Measurements from ENCODE around the gene PEX11B.
A peak's percentile ranks its signal among the peaks of the same experiment; 100 is the strongest.

The PEX11B gene

GRCh38 chr1:145944532-145944931 is 26.0 kb upstream of the PEX11B start:
- Histone ChIP-seq H3K4ac (ENCODE audit: low read length) (no peak overlapping the region), H4K91ac (ENCODE audit: low read depth, low read length, poor library complexity) (no peak overlapping the region), H3K4me3 (ENCODE audit: low read length in 2 of 2) (no peak overlapping the region), H2AFZ (ENCODE audit: low read length) (no peak overlapping the region), H3K18ac (ENCODE audit: low read length) (no peak overlapping the region), H3K4me2 (ENCODE audit: insufficient read depth, low read length, poor library complexity, severe bottlenecking) (no peak overlapping the region), H2BK12ac (ENCODE audit: low read length) (no peak overlapping the region), H3K23ac (ENCODE audit: low read depth, low read length, poor library complexity) (no peak overlapping the region), H3K27me3 (ENCODE audit: control insufficient read depth in 3 of 3, insufficient read depth in 3 of 3, low read depth in 1 of 3, low read length in 3 of 3) (no peaks in the 10 kb centered on the region), H2BK120ac (ENCODE audit: low read depth, low read length) (no peak overlapping the region), H3K9me3 (replicated peaks in 1 of 2; ENCODE audit: control insufficient read depth in 2 of 2, insufficient read depth in 1 of 2, low read depth in 1 of 2, low read length in 2 of 2) (peaks cover 0 to 3% of the 10 kb centered on the region in 2 donors), H3K4me1 (ENCODE audit: control insufficient read depth in 2 of 2, insufficient read depth in 1 of 2, low read depth in 1 of 2, low read length in 2 of 2) (no peaks in the 10 kb centered on the region), H2BK5ac (ENCODE audit: low read length) (no peak overlapping the region), H3K9ac (ENCODE audit: low read depth, low read length, poor library complexity) (no peak overlapping the region), H2BK15ac (ENCODE audit: low read length) (no peak overlapping the region), H3K27ac (replicated peaks; ENCODE audit: low read length) (no peak overlapping the region), H3K36me3 (replicated peaks in 1 of 2; ENCODE audit: control insufficient read depth in 2 of 2, insufficient read depth in 2 of 2, low read length in 2 of 2) (peaks cover 0 to 68% of the 10 kb centered on the region in 2 donors), H4K8ac (ENCODE audit: low read depth, low read length) (peak overlapping the region; percentile 17), H3K14ac (ENCODE audit: low read length) (no peak overlapping the region), H2AK5ac (ENCODE audit: low read depth, low read length) (no peak overlapping the region), H3K79me1 (ENCODE audit: low read depth, low read length) (no peaks in the 10 kb centered on the region)
- no CpG with 5 or more reads among the region's 3 CpGs for WGBS, 2 donors (ENCODE audit: extremely low coverage in 2 of 2, insufficient read length in 2 of 2, insufficient replicate concordance in 1 of 2)
- DNase-seq (ENCODE audit: low spot score): no peak

- no peak overlapping the region for H3K18ac ChIP-seq (ENCODE audit: low read length)
- no peak overlapping the region for H3K27ac ChIP-seq (replicated peaks; ENCODE audit: low read length)
- H3K4me3 ChIP-seq (ENCODE audit: low read length in 2 of 2): no peak overlapping the region
- no peaks in the 10 kb centered on the region for H3K4me1 ChIP-seq (ENCODE audit: control insufficient read depth in 2 of 2, insufficient read depth in 1 of 2, low read depth in 1 of 2, low read length in 2 of 2)
- no peak overlapping the region for H2BK12ac ChIP-seq (ENCODE audit: low read length)
- no peak overlapping the region for H3K4ac ChIP-seq (ENCODE audit: low read length)
- H2AK5ac ChIP-seq (ENCODE audit: low read depth, low read length): no peak overlapping the region
- no peak overlapping the region for H4K91ac ChIP-seq (ENCODE audit: low read depth, low read length, poor library complexity)
- no peak for DNase-seq (ENCODE audit: low spot score)
- no peak overlapping the region for H2BK5ac ChIP-seq (ENCODE audit: low read length)
- no peak overlapping the region for H3K23ac ChIP-seq (ENCODE audit: low read depth, low read length, poor library complexity)
- no peak overlapping the region for H3K9ac ChIP-seq (ENCODE audit: low read depth, low read length, poor library complexity)
- no CpG with 5 or more reads among the region's 6 CpGs for WGBS, 2 donors (ENCODE audit: extremely low coverage in 2 of 2, insufficient read length in 2 of 2, insufficient replicate concordance in 1 of 2)
- no peak overlapping the region for H3K14ac ChIP-seq (ENCODE audit: low read length)
- no peaks in the 10 kb centered on the region for H3K27me3 ChIP-seq (ENCODE audit: control insufficient read depth in 3 of 3, insufficient read depth in 3 of 3, low read depth in 1 of 3, low read length in 3 of 3)
- H2AFZ ChIP-seq (ENCODE audit: low read length): no peak overlapping the region
- no peaks in the 10 kb centered on the region for H3K9me3 ChIP-seq (replicated peaks in 1 of 2; ENCODE audit: control insufficient read depth in 2 of 2, insufficient read depth in 1 of 2, low read depth in 1 of 2, low read length in 2 of 2)
- no peak overlapping the region for H4K8ac ChIP-seq (ENCODE audit: low read depth, low read length)
- H3K4me2 ChIP-seq (ENCODE audit: insufficient read depth, low read length, poor library complexity, severe bottlenecking): no peak overlapping the region
- H3K36me3 ChIP-seq (replicated peaks in 1 of 2; ENCODE audit: control insufficient read depth in 2 of 2, insufficient read depth in 2 of 2, low read length in 2 of 2): peaks cover 0 to 58% of the 10 kb centered on the region in 2 donors
- no peak overlapping the region for H2BK120ac ChIP-seq (ENCODE audit: low read depth, low read length)
- H3K79me1 ChIP-seq (ENCODE audit: low read depth, low read length): no peaks in the 10 kb centered on the region
- no peak overlapping the region for H2BK15ac ChIP-seq (ENCODE audit: low read length)
Measured at GRCh38 chr1:145942871-145943270, 24.4 kb upstream of the PEX11B start.

GRCh38 chr1:145942405-145942804 is 23.9 kb upstream of the PEX11B start:
- no CpG with 5 or more reads among the region's 4 CpGs for whole genome bisulfite sequencing, 2 donors (ENCODE audit: extremely low coverage in 2 of 2, insufficient read length in 2 of 2, insufficient replicate concordance in 1 of 2)
- Histone ChIP-seq H3K27ac (replicated peaks; ENCODE audit: low read length) (no peak overlapping the region), H3K4me2 (ENCODE audit: insufficient read depth, low read length, poor library complexity, severe bottlenecking) (no peak overlapping the region), H2AFZ (ENCODE audit: low read length) (no peak overlapping the region), H3K23ac (ENCODE audit: low read depth, low read length, poor library complexity) (no peak overlapping the region), H3K79me1 (ENCODE audit: low read depth, low read length) (no peaks in the 10 kb centered on the region), H4K91ac (ENCODE audit: low read depth, low read length, poor library complexity) (no peak overlapping the region), H4K8ac (ENCODE audit: low read depth, low read length) (no peak overlapping the region), H3K4me1 (ENCODE audit: control insufficient read depth in 2 of 2, insufficient read depth in 1 of 2, low read depth in 1 of 2, low read length in 2 of 2) (no peaks in the 10 kb centered on the region), H2AK5ac (ENCODE audit: low read depth, low read length) (no peak overlapping the region), H2BK15ac (ENCODE audit: low read length) (no peak overlapping the region), H3K9ac (ENCODE audit: low read depth, low read length, poor library complexity) (no peak overlapping the region), H3K27me3 (ENCODE audit: control insufficient read depth in 3 of 3, insufficient read depth in 3 of 3, low read depth in 1 of 3, low read length in 3 of 3) (no peaks in the 10 kb centered on the region), H3K4ac (ENCODE audit: low read length) (no peak overlapping the region), H3K9me3 (replicated peaks in 1 of 2; ENCODE audit: control insufficient read depth in 2 of 2, insufficient read depth in 1 of 2, low read depth in 1 of 2, low read length in 2 of 2) (no peaks in the 10 kb centered on the region), H3K18ac (ENCODE audit: low read length) (no peak overlapping the region), H3K14ac (ENCODE audit: low read length) (no peak overlapping the region), H2BK120ac (ENCODE audit: low read depth, low read length) (no peak overlapping the region), H2BK12ac (ENCODE audit: low read length) (no peak overlapping the region), H3K36me3 (replicated peaks in 1 of 2; ENCODE audit: control insufficient read depth in 2 of 2, insufficient read depth in 2 of 2, low read length in 2 of 2) (peaks cover 0 to 58% of the 10 kb centered on the region in 2 donors), H3K4me3 (ENCODE audit: low read length in 2 of 2) (no peak overlapping the region), H2BK5ac (ENCODE audit: low read length) (no peak overlapping the region)
- DNase-seq (ENCODE audit: low spot score): no peak

- Histone ChIP-seq H2BK15ac (ENCODE audit: low read length) (no peak overlapping the region), H3K14ac (ENCODE audit: low read length) (no peak overlapping the region), H2BK5ac (ENCODE audit: low read length) (no peak overlapping the region), H2AK5ac (ENCODE audit: low read depth, low read length) (no peak overlapping the region), H3K4me1 (ENCODE audit: control insufficient read depth in 2 of 2, insufficient read depth in 1 of 2, low read depth in 1 of 2, low read length in 2 of 2) (no peaks in the 10 kb centered on the region), H3K4me3 (ENCODE audit: low read length in 2 of 2) (no peak overlapping the region), H3K9me3 (replicated peaks in 1 of 2; ENCODE audit: control insufficient read depth in 2 of 2, insufficient read depth in 1 of 2, low read depth in 1 of 2, low read length in 2 of 2) (no peaks in the 10 kb centered on the region), H2BK12ac (ENCODE audit: low read length) (no peak overlapping the region), H3K4me2 (ENCODE audit: insufficient read depth, low read length, poor library complexity, severe bottlenecking) (no peak overlapping the region), H3K79me1 (ENCODE audit: low read depth, low read length) (no peaks in the 10 kb centered on the region), H4K8ac (ENCODE audit: low read depth, low read length) (no peak overlapping the region), H3K27me3 (ENCODE audit: control insufficient read depth in 3 of 3, insufficient read depth in 3 of 3, low read depth in 1 of 3, low read length in 3 of 3) (no peaks in the 10 kb centered on the region), H2AFZ (ENCODE audit: low read length) (no peak overlapping the region), H4K91ac (ENCODE audit: low read depth, low read length, poor library complexity) (no peak overlapping the region), H3K18ac (ENCODE audit: low read length) (no peak overlapping the region), H2BK120ac (ENCODE audit: low read depth, low read length) (no peak overlapping the region), H3K36me3 (replicated peaks in 1 of 2; ENCODE audit: control insufficient read depth in 2 of 2, insufficient read depth in 2 of 2, low read length in 2 of 2) (peaks cover 0 to 55% of the 10 kb centered on the region in 2 donors), H3K27ac (replicated peaks; ENCODE audit: low read length) (no peak overlapping the region), H3K9ac (ENCODE audit: low read depth, low read length, poor library complexity) (no peak overlapping the region), H3K4ac (ENCODE audit: low read length) (no peak overlapping the region), H3K23ac (ENCODE audit: low read depth, low read length, poor library complexity) (no peak overlapping the region)
- WGBS, 2 donors (ENCODE audit: extremely low coverage in 2 of 2, insufficient read length in 2 of 2, insufficient replicate concordance in 1 of 2): no CpG with 5 or more reads among the region's 1 CpG
- DNase-seq (ENCODE audit: low spot score): no peak
Measured at GRCh38 chr1:145937436-145937835, 18.9 kb upstream of the PEX11B start.

All from neuronal stem cell (in vitro differentiated cells).